Right atrium auricular region (tissue), 2 donors: ENCODE measurements around the gene ANKRD34B. TPM values are rescaled to one million over a fixed set of nuclear protein-coding genes. Genes with fewer than 3 reads are reported as not detected.

ENCODE experiments used
- DNase-seq: peaks from one replicate; pipeline ENCODE4 v3.0.0-alpha.2; 2019; ENCODE audit warnings: low spot score
- H3K27ac ChIP-seq, 2 donors: fragments of 200-600 bp; sonication (generic); 1 replicate in 1 of 2; 2 replicates in 1 of 2; pipeline ENCODE4 v1.5.1; 2016 to 2019
- H3K27me3 ChIP-seq, 2 donors: fragments of 200-600 bp; sonication (generic); one replicate each; pipeline versions ENCODE4 v1.5.1 to v1.6.0; 2017 to 2019
- H3K36me3 ChIP-seq: fragments of 200-600 bp; sonication (generic); one replicate; pipeline ENCODE4 v1.5.1; 2016
- H3K4me1 ChIP-seq, 2 donors: fragments of 200-600 bp; sonication (generic); one replicate each; pipeline versions ENCODE4 v1.5.1 to v1.6.0; 2017 to 2019
- H3K4me3 ChIP-seq, 2 donors: fragments of 200-600 bp; sonication (generic); 1 replicate in 1 of 2; 2 replicates in 1 of 2; pipeline ENCODE4 v1.5.1; 2017 to 2019; ENCODE audit warnings: mild to moderate bottlenecking in 1 of 2, moderate library complexity in 1 of 2
- H3K9me3 ChIP-seq, 2 donors: fragments of 200-600 bp; sonication (generic); one replicate each; pipeline ENCODE4 v1.5.1; 2019
- total RNA-seq, 2 donors: library from RNA; depleted of rRNA; stranded (reverse); fragments of >200 nt; gene quantifications; one replicate each; pipeline ENCODE4 v1.1.0, GENCODE V29; 2016
- TF ChIP-seq, protein P1 (sequence below), 2 donors: fragments of 200-600 bp; sonication (generic); IDR thresholded peaks; one replicate each; pipeline ENCODE4 v1.5.1; 2019; ENCODE audit warnings: antibody characterized with exemption in 2 of 2

The ANKRD34B gene
- total RNA-seq = not detected

DNA sequence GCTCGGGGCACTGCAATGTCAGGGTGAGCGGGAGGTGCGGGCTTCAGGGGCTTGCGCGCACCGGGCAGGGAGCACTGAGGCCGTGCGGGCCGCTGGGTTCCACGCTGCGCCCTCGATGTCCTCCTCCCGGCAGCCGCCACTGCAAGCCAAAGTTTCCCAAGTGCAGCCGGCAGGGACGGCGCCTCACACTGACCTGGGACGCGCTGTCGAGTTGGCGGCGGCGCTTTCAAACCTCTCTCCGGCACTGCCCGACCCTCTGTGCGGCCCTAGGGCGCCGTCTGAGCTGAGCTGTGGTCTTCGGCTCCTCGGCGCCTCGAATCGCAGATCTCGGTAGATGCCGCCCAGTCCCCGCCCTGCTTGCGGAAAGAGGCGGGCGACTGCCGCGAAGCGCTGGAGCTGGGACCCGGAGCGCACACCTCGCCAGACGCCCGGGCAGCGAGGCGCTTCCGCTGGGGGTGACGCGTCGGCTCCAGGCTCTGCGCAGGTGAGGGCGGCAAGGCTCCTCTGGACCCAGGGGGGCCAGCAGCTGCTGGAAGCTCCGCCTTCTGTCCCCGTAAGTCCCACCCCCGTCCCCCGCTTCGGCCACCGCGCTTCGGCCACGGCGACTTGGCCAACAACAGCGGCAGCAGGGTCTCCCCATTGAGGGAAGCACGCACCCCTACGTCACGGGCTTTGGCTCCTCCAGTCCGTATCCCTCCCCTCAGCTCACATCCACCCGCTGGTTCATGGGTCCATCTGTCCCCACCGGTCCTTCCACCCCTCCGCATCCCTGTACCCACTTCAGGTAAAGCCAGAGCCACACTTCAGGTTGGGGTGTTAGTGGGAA is at the start of gene ANKRD34B:
Gene ANKRD34B, minus strand, starts transcription at position 320 of the 826 bp plus-strand sequence. CDS start 10,261 bp downstream, outside the sequence.
- TF ChIP-seq, protein P1, sequence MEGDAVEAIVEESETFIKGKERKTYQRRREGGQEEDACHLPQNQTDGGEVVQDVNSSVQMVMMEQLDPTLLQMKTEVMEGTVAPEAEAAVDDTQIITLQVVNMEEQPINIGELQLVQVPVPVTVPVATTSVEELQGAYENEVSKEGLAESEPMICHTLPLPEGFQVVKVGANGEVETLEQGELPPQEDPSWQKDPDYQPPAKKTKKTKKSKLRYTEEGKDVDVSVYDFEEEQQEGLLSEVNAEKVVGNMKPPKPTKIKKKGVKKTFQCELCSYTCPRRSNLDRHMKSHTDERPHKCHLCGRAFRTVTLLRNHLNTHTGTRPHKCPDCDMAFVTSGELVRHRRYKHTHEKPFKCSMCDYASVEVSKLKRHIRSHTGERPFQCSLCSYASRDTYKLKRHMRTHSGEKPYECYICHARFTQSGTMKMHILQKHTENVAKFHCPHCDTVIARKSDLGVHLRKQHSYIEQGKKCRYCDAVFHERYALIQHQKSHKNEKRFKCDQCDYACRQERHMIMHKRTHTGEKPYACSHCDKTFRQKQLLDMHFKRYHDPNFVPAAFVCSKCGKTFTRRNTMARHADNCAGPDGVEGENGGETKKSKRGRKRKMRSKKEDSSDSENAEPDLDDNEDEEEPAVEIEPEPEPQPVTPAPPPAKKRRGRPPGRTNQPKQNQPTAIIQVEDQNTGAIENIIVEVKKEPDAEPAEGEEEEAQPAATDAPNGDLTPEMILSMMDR (IDR thresholded peaks at IDR 0.05) = no peak
- Histone ChIP-seq H3K36me3 (no peaks in the 10 kb centered on the region), H3K27ac (no peak within 1 kb of the TSS), H3K4me3 (peak within 1 kb of the TSS in 1 of 2 donors; percentile 37), H3K4me1 (peaks cover 0 to 16% of the 10 kb centered on the region in 2 donors), H3K27me3 (peaks cover 0 to 19% of the 10 kb centered on the region in 2 donors), H3K9me3 (no peaks in the 10 kb centered on the region)
- DNase-seq = peak; percentile 26

DNA sequence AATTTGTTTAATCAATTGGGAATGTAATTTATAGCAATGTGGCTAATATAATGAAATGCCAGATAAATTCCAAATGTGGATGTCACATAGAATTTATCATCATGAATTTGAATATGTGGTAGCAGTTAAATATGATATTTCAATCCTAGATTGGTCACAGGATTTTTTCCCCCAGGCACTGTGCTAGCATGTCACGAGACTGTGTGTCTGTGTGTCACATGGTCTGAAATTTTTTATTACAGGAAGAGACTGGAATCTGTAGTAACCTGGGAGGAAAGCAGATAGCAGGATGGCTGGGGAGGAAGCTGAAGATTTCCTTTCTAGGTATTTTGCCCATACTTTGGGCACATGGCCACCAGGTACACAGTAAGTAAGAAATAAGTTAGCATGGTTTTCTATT is 49.0 kb upstream of the ANKRD34B start:
- no peaks in the 10 kb centered on the region for H3K4me1 ChIP-seq
- TF ChIP-seq, protein P1 (IDR thresholded peaks at IDR 0.05) = no peak
- H3K9me3 ChIP-seq = no peaks in the 10 kb centered on the region
- no peaks in the 10 kb centered on the region for H3K27me3 ChIP-seq
- no peak overlapping the region for H3K4me3 ChIP-seq
- no peak for DNase-seq
- no peak overlapping the region for H3K27ac ChIP-seq
- no peaks in the 10 kb centered on the region for H3K36me3 ChIP-seq

DNA sequence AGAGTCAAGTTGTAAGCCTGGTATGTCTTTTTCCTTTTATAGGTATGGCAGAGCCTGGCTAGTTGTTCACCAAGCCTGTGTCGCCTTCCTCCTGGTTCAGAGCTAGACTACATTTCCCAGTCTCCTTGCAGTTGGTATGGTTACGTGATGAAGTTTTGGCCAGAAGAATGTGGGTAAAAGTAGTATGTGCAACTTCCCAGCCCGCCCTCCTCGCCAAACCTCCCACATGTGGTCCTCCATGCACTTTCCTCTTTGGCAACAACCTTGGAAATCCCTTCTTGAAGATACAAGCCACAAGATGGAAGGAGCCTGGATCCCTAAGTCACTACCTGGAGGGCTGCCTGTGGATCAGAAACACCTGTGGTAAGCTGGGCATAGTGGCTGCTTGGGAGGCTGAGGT is 48.4 kb upstream of the ANKRD34B start:
- Histone ChIP-seq H3K9me3 (no peaks in the 10 kb centered on the region), H3K4me3 (no peak overlapping the region), H3K36me3 (no peaks in the 10 kb centered on the region), H3K27ac (no peak overlapping the region), H3K27me3 (no peaks in the 10 kb centered on the region), H3K4me1 (no peaks in the 10 kb centered on the region)
- TF ChIP-seq, protein P1 (IDR thresholded peaks at IDR 0.05) = no peak
- no peak for DNase-seq

DNA sequence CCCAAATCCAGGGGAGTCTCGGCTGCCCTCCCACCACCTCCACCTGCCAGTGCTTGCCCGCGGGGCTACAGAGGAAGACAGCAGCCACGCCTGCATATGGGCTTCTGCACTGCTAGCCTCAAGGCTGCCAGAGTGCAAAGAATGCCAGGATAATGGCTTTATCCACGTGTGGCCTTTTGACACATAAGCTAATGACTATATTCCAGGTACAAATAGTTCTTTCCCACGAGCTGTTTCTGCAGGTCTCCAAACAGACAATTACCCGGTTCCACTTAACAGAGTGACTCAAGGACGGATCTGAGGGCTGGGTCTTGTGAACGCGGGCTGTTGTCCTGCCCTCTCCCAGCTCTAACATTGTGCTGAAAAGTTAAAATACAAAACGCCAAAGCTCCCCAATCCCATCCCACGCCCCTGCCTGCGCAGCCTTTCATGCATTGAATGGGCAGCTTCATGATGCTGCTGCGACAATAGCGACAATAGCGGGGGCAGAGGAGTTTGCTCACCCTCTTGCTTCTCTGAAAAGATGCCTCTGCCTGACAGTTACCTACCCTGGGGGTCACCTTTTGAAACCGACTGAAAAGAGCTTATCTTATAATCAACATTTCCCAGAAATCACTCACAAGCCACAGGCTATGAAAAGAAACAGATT is 45.3 kb upstream of the ANKRD34B start:
- H3K27ac ChIP-seq = no peak overlapping the region
- no peak for DNase-seq
- H3K4me3 ChIP-seq = no peak overlapping the region
- no peaks in the 10 kb centered on the region for H3K27me3 ChIP-seq
- H3K36me3 ChIP-seq = no peaks in the 10 kb centered on the region
- H3K4me1 ChIP-seq = no peaks in the 10 kb centered on the region
- TF ChIP-seq, protein P1 (IDR thresholded peaks at IDR 0.05) = no peak
- no peaks in the 10 kb centered on the region for H3K9me3 ChIP-seq

DNA sequence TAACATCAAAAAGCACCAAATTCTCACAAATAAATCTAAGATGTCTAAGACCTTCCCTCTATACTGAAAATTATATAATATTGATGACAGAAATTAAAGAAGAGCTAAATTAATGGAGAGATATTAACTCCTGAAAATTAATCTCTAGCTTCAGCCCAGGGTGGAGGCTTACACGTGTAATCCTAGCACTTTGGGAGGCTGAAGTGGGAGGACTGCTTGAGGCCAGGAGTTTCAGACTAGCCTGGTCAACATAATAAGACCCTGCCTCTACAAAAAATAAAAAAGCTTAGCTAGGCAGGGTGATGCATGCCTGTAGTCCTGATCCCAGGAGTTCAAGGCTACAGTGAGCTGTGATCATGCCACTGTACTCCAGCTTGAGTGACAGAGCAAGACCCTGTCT is 39.6 kb upstream of the ANKRD34B start:
- TF ChIP-seq, protein P1 (IDR thresholded peaks at IDR 0.05) = no peak
- no peak for DNase-seq
- Histone ChIP-seq H3K36me3 (no peaks in the 10 kb centered on the region), H3K4me1 (no peaks in the 10 kb centered on the region), H3K9me3 (peaks cover 2 to 8% of the 10 kb centered on the region in 2 donors), H3K4me3 (no peak overlapping the region), H3K27me3 (no peaks in the 10 kb centered on the region), H3K27ac (no peak overlapping the region)
